ENCODE measurements around the gene SYT8. TPM values are rescaled to one million over a fixed set of nuclear protein-coding genes. Genes with fewer than 3 reads are reported as not detected.
"Not testable (repeated sequence)": the region's sequence is repeated elsewhere in the genome, so short reads cannot be mapped to it uniquely, and the experiment has no call there.

SYT8 gene, protein sequence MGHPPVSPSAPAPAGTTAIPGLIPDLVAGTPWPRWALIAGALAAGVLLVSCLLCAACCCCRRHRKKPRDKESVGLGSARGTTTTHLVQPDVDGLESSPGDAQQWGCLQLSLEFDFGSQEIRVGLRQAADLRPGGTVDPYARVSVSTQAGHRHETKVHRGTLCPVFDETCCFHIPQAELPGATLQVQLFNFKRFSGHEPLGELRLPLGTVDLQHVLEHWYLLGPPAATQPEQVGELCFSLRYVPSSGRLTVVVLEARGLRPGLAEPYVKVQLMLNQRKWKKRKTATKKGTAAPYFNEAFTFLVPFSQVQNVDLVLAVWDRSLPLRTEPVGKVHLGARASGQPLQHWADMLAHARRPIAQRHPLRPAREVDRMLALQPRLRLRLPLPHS
- not detected for total RNA-seq
- long read RNA-seq, result 0 reads

GRCh38 chr11:1834779-1835670, at the start of gene SYT8:
Gene SYT8, plus strand, starts transcription at chr11:1834990. Its CDS starts 116 bp downstream, at chr11:1835106.
- no peak for DNase-seq (ENCODE audit: low spot score)

DNA sequence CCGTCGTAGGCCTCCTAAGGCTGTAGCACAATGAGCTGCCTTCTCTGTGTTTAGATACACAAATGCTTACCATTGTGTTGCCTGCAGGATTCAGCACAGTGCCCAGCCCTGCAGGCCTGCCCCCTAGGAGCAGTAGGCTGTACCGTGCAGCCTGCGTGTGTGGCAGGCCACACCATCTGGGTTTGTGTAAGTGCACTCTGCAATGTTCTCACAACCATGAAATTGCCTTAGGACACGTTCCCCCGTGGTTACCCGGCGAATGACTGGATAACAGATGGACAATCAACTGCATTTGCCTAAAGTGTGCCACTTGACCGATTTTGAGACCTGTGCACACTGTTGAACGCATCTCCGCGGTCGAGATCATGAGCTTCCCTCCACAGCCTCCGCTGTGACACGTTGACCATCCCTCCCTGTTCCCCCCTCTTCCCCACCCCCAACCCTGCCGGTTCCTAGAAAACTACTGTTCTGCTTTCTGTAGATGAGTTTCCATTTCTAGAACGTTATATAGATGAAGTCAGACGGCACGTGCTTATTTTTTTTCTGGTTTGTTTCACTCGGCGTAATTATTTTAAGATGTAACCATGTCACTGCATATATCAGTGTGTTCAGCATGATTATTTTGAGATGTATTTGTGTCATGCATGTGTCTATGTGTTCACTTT, 48.9 kb upstream of the SYT8 start:
- DNase-seq (ENCODE audit: low spot score), result peak; percentile 84

GRCh38 chr11:1786466-1786865, 48.3 kb upstream of the SYT8 start:
- DNase-seq (ENCODE audit: low spot score), result peak; percentile 24

- DNase-seq (ENCODE audit: low spot score), result no peak
Observed at GRCh38 chr11:1791912-1792311, 42.9 kb upstream of the SYT8 start.

GRCh38 chr11:1792461-1792860, 42.3 kb upstream of the SYT8 start:
- DNase-seq (ENCODE audit: low spot score), result no peak

GRCh38 chr11:1793081-1793480, 41.7 kb upstream of the SYT8 start:
- DNase-seq (ENCODE audit: low spot score), result no peak

GRCh38 chr11:1796413-1797011, 38.3 kb upstream of the SYT8 start:
- DNase-seq (ENCODE audit: low spot score), result no peak

DNA sequence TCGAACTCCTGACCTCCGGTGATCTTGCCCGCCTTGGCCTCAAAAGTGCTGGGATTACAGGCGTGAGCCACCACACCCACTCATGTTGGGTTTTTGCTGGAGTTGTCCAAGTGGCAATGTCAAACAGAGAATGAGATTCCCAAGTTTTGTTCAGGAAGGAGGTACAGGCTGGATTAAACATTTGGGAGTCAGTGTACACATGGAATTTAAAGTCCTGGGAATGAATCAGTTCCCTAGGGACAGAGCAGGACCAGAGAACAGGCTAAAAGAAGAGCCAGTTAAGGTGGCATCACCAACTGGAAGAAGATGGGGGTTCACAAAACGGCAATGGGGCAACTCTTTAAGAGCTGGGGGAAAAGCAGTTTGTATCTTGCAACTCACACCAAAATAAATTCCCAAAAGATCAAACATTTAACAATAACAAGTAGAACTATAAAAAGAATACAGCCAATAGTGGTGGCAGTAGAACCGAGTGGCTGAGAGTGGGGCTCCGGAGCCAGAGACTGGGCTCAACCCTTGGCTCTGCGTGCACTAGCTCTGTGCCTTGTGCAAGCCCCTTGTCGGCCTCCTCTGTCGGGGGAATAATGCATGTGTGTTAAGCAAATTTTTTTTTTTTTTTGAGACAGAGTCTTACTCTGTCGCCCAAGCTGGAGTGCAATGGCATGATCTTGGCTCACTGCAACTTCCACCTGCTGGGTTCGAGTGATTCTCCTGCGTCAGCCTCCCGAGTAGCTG, 37.2 kb upstream of the SYT8 start:
- DNase-seq (ENCODE audit: low spot score), result no peak

- no peak for DNase-seq (ENCODE audit: low spot score)
Observed at GRCh38 chr11:1803246-1803645, 31.5 kb upstream of the SYT8 start.

GRCh38 chr11:1803835-1804519, 30.8 kb upstream of the SYT8 start:
- not testable (repeated sequence) for DNase-seq (ENCODE audit: low spot score)

- DNase-seq (ENCODE audit: low spot score), result no peak
Observed at GRCh38 chr11:1805525-1805924, 29.3 kb upstream of the SYT8 start.

GRCh38 chr11:1807264-1807995, 27.4 kb upstream of the SYT8 start:
- DNase-seq (ENCODE audit: low spot score), result no peak

GRCh38 chr11:1810761-1811160, 24.0 kb upstream of the SYT8 start:
- DNase-seq (ENCODE audit: low spot score), result no peak

GRCh38 chr11:1812274-1812673, 22.5 kb upstream of the SYT8 start:
- no peak for DNase-seq (ENCODE audit: low spot score)

DNA sequence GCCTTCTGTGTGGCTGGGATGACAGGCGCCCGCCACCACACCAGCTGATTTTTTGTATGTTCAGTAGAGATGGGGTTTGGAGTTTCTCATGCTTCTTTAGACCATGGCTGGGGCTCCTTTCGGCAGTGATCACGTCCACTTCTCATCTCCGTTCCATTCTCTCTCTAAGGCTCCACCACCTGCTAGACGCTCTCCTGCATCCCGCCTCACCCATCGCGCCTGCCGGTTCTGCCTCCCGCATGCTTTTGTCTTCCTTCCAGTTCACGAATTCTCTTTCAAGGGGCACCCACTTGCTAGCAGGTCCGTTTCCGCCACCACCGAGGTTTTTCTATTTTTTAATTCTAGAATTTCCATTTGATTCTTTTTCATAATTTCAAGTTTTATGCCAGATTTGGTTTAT, 22.0 kb upstream of the SYT8 start:
- no peak for DNase-seq (ENCODE audit: low spot score)

DNA sequence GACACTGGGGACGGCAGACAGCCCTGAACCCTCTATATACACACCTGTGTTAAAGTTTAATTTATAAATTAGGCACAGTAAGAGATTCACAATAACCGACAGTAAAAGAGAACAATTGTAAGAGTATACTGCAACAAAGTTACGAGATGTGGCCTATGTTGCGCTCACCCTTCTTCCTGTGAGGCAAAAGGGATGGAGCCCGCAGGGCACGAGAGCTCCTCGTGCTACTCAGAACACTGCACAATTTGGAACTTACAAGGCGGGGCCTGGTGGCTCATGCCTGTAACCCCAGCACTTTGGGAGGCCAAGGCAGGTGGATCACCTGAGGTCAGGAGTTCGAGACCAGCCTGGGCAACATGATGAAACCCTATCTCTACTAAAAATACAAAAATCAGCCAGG, 21.4 kb upstream of the SYT8 start:
- DNase-seq (ENCODE audit: low spot score), result not testable (repeated sequence)

DNA sequence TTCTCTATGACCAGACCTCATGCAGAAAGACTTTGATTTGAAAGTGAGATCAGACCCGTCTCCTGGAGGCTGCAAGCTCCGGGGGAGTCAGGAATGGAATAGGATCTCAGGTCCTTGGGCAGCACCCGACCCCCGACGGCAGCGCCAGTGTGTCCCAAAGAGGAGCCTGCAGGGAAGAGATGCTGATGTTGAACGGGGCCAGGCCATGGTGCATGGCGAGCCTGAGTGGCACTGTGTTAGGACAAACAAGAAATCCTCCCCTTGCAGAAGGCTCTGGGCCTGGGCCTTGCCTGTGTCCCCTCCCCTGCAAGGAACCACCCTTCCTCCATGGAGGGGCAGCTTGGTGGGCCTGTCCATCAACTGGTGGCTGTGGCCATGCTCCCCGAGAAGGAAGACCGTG, 20.1 kb upstream of the SYT8 start:
- no peak for DNase-seq (ENCODE audit: low spot score)

GRCh38 chr11:1815311-1815710, 19.5 kb upstream of the SYT8 start:
- no peak for DNase-seq (ENCODE audit: low spot score)

GRCh38 chr11:1815751-1816150, 19.0 kb upstream of the SYT8 start:
- DNase-seq (ENCODE audit: low spot score), result no peak
